B cell (primary cell): ENCODE data around the gene PTPRG. TPM values are rescaled to one million over a fixed set of nuclear protein-coding genes. Genes with fewer than 3 reads are reported as not detected.

ENCODE experiments used
- ATAC-seq: fragments of 200-7000 bp; cut with Tn5 transposase; one replicate; pipeline ENCODE4 v1.10.0; 2021; ENCODE audit warnings: low read depth, mild to moderate bottlenecking, moderate number of reproducible peaks, moderate library complexity
- CTCF ChIA-PET: fragments of 350-600 bp; sonication (Branson Sonifier 250); formaldehyde crosslinking; loops from one replicate; lab custom pipeline; 2021; ENCODE audit warnings: antibody characterized with exemption, inconsistent platforms; lab: Charles Lee
- POLR2A ChIA-PET: fragments of 350-600 bp; sonication (Branson Sonifier 250); formaldehyde crosslinking; loops from one replicate; lab custom pipeline; 2021; ENCODE audit warnings: antibody characterized with exemption; lab: Charles Lee
- DNase-seq: peaks from one replicate; pipeline ENCODE4 v3.0.0; 2013
- H2AFZ ChIP-seq: 2 replicates; pipeline ENCODE4 v1.6.1; 2012; ENCODE audit warnings: mild to moderate bottlenecking, low read depth, low read length; ENCODE audit not compliant: insufficient read depth, poor library complexity, severe bottlenecking
- H3K27ac ChIP-seq, 2 donors: 1 replicate in 1 of 2; 2 replicates in 1 of 2; pipeline ENCODE4 v1.5.1; 2012 to 2013; ENCODE audit warnings: low read length in 2 of 2, mild to moderate bottlenecking in 2 of 2, moderate library complexity in 1 of 2
- H3K27me3 ChIP-seq, 4 experiments: fragments of 200-600 bp in 1 of 4; sonication (generic) in 1 of 4; replicated peaks in 1 of 4; 1 replicate in 2 of 4; 2 replicates in 2 of 4; pipeline versions ENCODE4 v1.6.1 to v1.7.0; 2013 to 2016; ENCODE audit warnings: low read length in 3 of 4, mild to moderate bottlenecking in 2 of 4, mixed read lengths in 1 of 4, moderate library complexity in 1 of 4; ENCODE audit not compliant: insufficient read depth in 4 of 4, control insufficient read depth in 3 of 4; ENCODE audit errors: control extremely low read depth in 1 of 4
- H3K36me3 ChIP-seq, 2 experiments: replicated peaks in 1 of 2; 1 replicate in 1 of 2; 2 replicates in 1 of 2; pipeline versions ENCODE4 v1.6.1 to v1.7.1; 2013; ENCODE audit warnings: low read length in 1 of 2; ENCODE audit not compliant: insufficient read depth in 2 of 2, control insufficient read depth in 1 of 2; ENCODE audit errors: control extremely low read depth in 1 of 2, extremely low read depth in 1 of 2
- H3K4me1 ChIP-seq, 2 donors: fragments of 200-600 bp in 1 of 2; sonication (generic) in 1 of 2; 1 replicate in 1 of 2; 2 replicates in 1 of 2; pipeline versions ENCODE4 v1.5.1 to v1.6.1; 2013 to 2017; ENCODE audit warnings: low read length in 2 of 2; ENCODE audit not compliant: control insufficient read depth in 2 of 2, insufficient read depth in 2 of 2
- H3K4me2 ChIP-seq: replicated peaks from 2 replicates; pipeline ENCODE3; 2012; ENCODE audit warnings: mild to moderate bottlenecking, low read depth, low read length; ENCODE audit not compliant: poor library complexity, severe bottlenecking
- H3K4me3 ChIP-seq, 5 experiments: fragments of 200-600 bp in 1 of 5; sonication (generic) in 1 of 5; 1 replicate in 3 of 5; 2 replicates in 2 of 5; pipeline versions ENCODE4 v1.5.1 to v1.7.0; 2011 to 2016; ENCODE audit warnings: low read length in 4 of 5, mild to moderate bottlenecking in 4 of 5, low read depth in 2 of 5, control low read depth in 1 of 5, moderate library complexity in 1 of 5; ENCODE audit not compliant: insufficient read depth in 1 of 5; ENCODE audit errors: control extremely low read depth in 1 of 5, extremely low read depth in 1 of 5
- H3K79me2 ChIP-seq: fragments of 200-600 bp; sonication (generic); one replicate; pipeline ENCODE4 v1.6.0; 2016; ENCODE audit warnings: low read length; ENCODE audit not compliant: control insufficient read depth, insufficient read depth
- H3K9ac ChIP-seq: fragments of 200-600 bp; sonication (generic); 2 replicates; pipeline ENCODE4 v1.6.1; 2017; ENCODE audit warnings: mild to moderate bottlenecking, low read length, moderate library complexity
- H3K9me3 ChIP-seq, 3 donors: one replicate each; pipeline versions ENCODE4 v1.6.1 to v1.7.1; 2013; ENCODE audit warnings: low read length in 2 of 3; ENCODE audit not compliant: control insufficient read depth in 2 of 3, insufficient read depth in 1 of 3; ENCODE audit errors: control extremely low read depth in 1 of 3
- H4K20me1 ChIP-seq: 2 replicates; pipeline ENCODE4 v1.6.0; 2012; ENCODE audit warnings: mild to moderate bottlenecking, low read length; ENCODE audit not compliant: insufficient read depth, control insufficient read depth, poor library complexity, severe bottlenecking
- H3K27ac Mint-ChIP-seq: one replicate; pipeline ENCODE4 v1.8.0; 2021; ENCODE audit warnings: mixed read lengths
- H3K27me3 Mint-ChIP-seq: one replicate; pipeline ENCODE4 v1.8.0; 2021; ENCODE audit warnings: mixed read lengths
- H3K4me1 Mint-ChIP-seq: one replicate; pipeline ENCODE4 v1.8.0; 2021; ENCODE audit warnings: mixed read lengths
- H3K4me3 Mint-ChIP-seq: one replicate; pipeline ENCODE4 v1.8.0; 2021; ENCODE audit warnings: mixed read lengths
- H3K9me3 Mint-ChIP-seq: one replicate; pipeline ENCODE4 v1.8.0; 2022; ENCODE audit warnings: mixed read lengths; ENCODE audit not compliant: insufficient read depth
- EZH2 ChIP-seq: IDR thresholded peaks from 2 replicates; pipeline ENCODE4 v1.6.1; 2012; ENCODE audit warnings: borderline replicate concordance, low read depth, mild to moderate bottlenecking, moderate library complexity, low read length; ENCODE audit not compliant: insufficient read depth, poor library complexity, severe bottlenecking
- WGBS: methylation state at CpG from one replicate; pipeline ENCODE4 v1.1.5; 2013; ENCODE audit warnings: missing lambda C conversion rate; ENCODE audit not compliant: insufficient coverage; 5-methylcytosine and 5-hydroxymethylcytosine counted together
- intact Hi-C: fragments of 100-400 bp; cut with micrococcal nuclease; formaldehyde crosslinking; loops from one replicate; pipeline ENCODE4 v1.10.0; 2022
- polyA plus RNA-seq: library from polyadenylated mRNA; depleted of rRNA; stranded (reverse); fragments of >200 nt; gene quantifications from 2 replicates; pipeline ENCODE4 v1.2.3, GENCODE V29; 2012
- total RNA-seq, 2 donors: library from RNA; stranded (reverse); fragments of 120-200 nt in 1 of 2; gene quantifications; 1 replicate in 1 of 2; 2 replicates in 1 of 2; pipeline versions ENCODE4 v1.2.3 to v1.2.4, GENCODE V29; 2013 to 2022
- TF ChIP-seq, protein P1 (sequence below): fragments of 200-600 bp; IDR thresholded peaks from one replicate; pipeline ENCODE4 v1.8.0; 2022; ENCODE audit warnings: antibody characterized with exemption, mild to moderate bottlenecking

The PTPRG gene
- total and polyA plus RNA-seq, 2 donors (not counting 1 experiment from before 2014, with no cell fraction given) = 0.12 to 1.3 TPM

DNA sequence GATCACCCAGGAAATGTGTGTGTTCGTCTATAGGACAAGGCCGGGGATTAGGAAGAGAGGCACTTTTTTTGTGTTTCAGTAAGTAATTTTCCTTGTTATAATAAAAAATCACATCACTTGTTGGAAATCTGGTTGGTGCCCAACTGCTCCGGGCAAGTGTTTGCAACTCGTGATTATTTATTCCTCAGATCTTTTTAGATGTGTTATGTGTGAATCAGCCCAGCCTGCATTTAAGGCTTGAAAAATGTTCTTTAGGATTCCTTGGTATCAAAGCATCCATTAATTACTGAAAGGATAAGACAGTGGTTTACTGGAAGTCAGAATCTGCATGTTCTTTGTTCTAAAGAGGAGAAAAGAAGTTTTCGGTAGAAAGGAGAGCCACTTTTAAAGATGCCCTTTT, 466.4 kb downstream of the PTPRG start:
- no peaks in the 10 kb centered on the region for H3K36me3 ChIP-seq
- ATAC-seq (no peak), DNase-seq (no peak)
- intact Hi-C loops = no loop called here
- Mint-ChIP-seq H3K27ac (no peak overlapping the region), H3K4me3 (no peak overlapping the region), H3K27me3 (no peaks in the 10 kb centered on the region), H3K9me3 (no peaks in the 10 kb centered on the region), H3K4me1 (no peaks in the 10 kb centered on the region)
- H3K4me1 ChIP-seq = no peaks in the 10 kb centered on the region
- H3K4me2 ChIP-seq = no peak overlapping the region
- no peaks in the 10 kb centered on the region for H4K20me1 ChIP-seq
- no CpG with 5 or more reads among the region's 5 CpGs for WGBS
- H3K79me2 ChIP-seq = no peaks in the 10 kb centered on the region
- H3K9me3 ChIP-seq = peaks cover 0 to 1% (median 0%) of the 10 kb centered on the region in 3 donors
- ChIA-PET POLR2A (no interaction called here), CTCF (no interaction called here)
- no peak overlapping the region for H3K4me3 ChIP-seq
- H2AFZ ChIP-seq = no peak overlapping the region
- H3K9ac ChIP-seq = no peak overlapping the region
- no peak overlapping the region for H3K27ac ChIP-seq
- no peaks in the 10 kb centered on the region for H3K27me3 ChIP-seq
- TF ChIP-seq EZH2 = no peak
- TF ChIP-seq, protein P1, sequence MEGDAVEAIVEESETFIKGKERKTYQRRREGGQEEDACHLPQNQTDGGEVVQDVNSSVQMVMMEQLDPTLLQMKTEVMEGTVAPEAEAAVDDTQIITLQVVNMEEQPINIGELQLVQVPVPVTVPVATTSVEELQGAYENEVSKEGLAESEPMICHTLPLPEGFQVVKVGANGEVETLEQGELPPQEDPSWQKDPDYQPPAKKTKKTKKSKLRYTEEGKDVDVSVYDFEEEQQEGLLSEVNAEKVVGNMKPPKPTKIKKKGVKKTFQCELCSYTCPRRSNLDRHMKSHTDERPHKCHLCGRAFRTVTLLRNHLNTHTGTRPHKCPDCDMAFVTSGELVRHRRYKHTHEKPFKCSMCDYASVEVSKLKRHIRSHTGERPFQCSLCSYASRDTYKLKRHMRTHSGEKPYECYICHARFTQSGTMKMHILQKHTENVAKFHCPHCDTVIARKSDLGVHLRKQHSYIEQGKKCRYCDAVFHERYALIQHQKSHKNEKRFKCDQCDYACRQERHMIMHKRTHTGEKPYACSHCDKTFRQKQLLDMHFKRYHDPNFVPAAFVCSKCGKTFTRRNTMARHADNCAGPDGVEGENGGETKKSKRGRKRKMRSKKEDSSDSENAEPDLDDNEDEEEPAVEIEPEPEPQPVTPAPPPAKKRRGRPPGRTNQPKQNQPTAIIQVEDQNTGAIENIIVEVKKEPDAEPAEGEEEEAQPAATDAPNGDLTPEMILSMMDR = no peak

DNA sequence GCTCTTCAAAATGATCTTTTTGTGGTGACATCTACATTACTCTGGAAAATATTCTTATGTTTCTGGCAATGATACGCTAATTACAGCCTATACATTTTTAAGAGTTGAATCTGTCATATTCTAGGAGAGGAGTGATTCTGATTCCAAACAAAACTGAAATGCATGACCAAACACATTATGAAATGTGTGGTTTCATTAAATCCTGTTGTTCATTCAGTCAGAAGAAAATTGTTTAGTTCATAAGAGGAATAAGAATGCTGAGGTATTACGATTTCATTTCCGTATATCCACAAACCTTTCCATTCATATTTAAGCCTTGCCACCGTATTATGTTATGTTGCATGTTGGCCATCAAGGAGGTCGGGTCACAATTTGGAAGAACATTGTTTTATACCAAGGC, 466.9 kb downstream of the PTPRG start:
- WGBS = no CpG with 5 or more reads among the region's 5 CpGs
- Mint-ChIP-seq H3K9me3 (no peaks in the 10 kb centered on the region), H3K4me1 (no peaks in the 10 kb centered on the region), H3K27ac (no peak overlapping the region), H3K4me3 (no peak overlapping the region), H3K27me3 (no peaks in the 10 kb centered on the region)
- ChIA-PET POLR2A (no interaction called here), CTCF (no interaction called here)
- Histone ChIP-seq H3K9ac (no peak overlapping the region), H3K4me3 (no peak overlapping the region), H3K27ac (no peak overlapping the region), H3K4me2 (no peak overlapping the region), H2AFZ (no peak overlapping the region), H4K20me1 (no peaks in the 10 kb centered on the region), H3K9me3 (peaks cover 0 to 1% (median 0%) of the 10 kb centered on the region in 3 donors), H3K36me3 (no peaks in the 10 kb centered on the region), H3K4me1 (no peaks in the 10 kb centered on the region), H3K79me2 (no peaks in the 10 kb centered on the region), H3K27me3 (no peaks in the 10 kb centered on the region)
- DNase-seq (no peak), ATAC-seq (no peak)
- intact Hi-C loops = no loop called here
- no peak for TF ChIP-seq EZH2
- TF ChIP-seq, protein P1 = no peak
